Breast epithelium (tissue), 4 donors: ENCODE measurements around the gene POLR2L. TPM values are rescaled to one million over a fixed set of nuclear protein-coding genes. Genes with fewer than 3 reads are reported as not detected.

Experiments used
- DNase-seq, 2 donors: peaks; one replicate each; pipeline ENCODE4 v3.0.0-alpha.2; 2019; ENCODE audit warnings: low spot score in 2 of 2
- H3K27ac ChIP-seq, 2 donors: fragments of 200-600 bp; sonication (generic) in 1 of 2; one replicate each; pipeline ENCODE4 v1.5.1; 2016 to 2019; ENCODE audit warnings: mild to moderate bottlenecking in 1 of 2
- H3K27me3 ChIP-seq, 2 donors: fragments of 200-600 bp; sonication (generic) in 1 of 2; one replicate each; pipeline versions ENCODE4 v1.5.1 to v1.6.0; 2017 to 2019; ENCODE audit warnings: control low read depth in 1 of 2, mild to moderate bottlenecking in 1 of 2
- H3K36me3 ChIP-seq: fragments of 200-600 bp; one replicate; pipeline ENCODE4 v1.5.1; 2019
- H3K4me1 ChIP-seq, 2 donors: fragments of 200-600 bp; sonication (generic); one replicate each; pipeline ENCODE4 v1.5.1; 2016 to 2019; ENCODE audit warnings: control low read depth in 1 of 2
- H3K4me3 ChIP-seq, 3 donors: fragments of 200-600 bp; sonication (generic); 1 replicate in 2 of 3; 2 replicates in 1 of 3; pipeline ENCODE4 v1.5.1; 2016 to 2019; ENCODE audit warnings: mild to moderate bottlenecking in 3 of 3, moderate library complexity in 2 of 3
- H3K9me3 ChIP-seq, 2 donors: fragments of 200-600 bp; sonication (generic) in 1 of 2; one replicate each; pipeline ENCODE4 v1.5.1; 2016 to 2019; ENCODE audit warnings: control low read depth in 1 of 2
- POLR2A ChIP-seq: fragments of 450-650 bp; IDR thresholded peaks from one replicate; pipeline ENCODE4 v1.6.1; 2016; ENCODE audit warnings: antibody characterized with exemption, mild to moderate bottlenecking, moderate library complexity
- POLR2AphosphoS5 ChIP-seq, 3 donors: sonication (generic); formaldehyde crosslinking; IDR thresholded peaks; one replicate each; pipeline ENCODE4 v1.6.1; 2017; ENCODE audit warnings: antibody characterized with exemption in 3 of 3
- intact Hi-C: fragments of 100-400 bp; cut with DNase I; formaldehyde crosslinking; loops from one replicate; pipeline ENCODE4 v1.15.1; 2023; ENCODE audit warnings: low total_unique reads
- total RNA-seq, 3 donors: library from RNA; depleted of rRNA; stranded (reverse); fragments of >200 nt; gene quantifications; one replicate each; pipeline ENCODE4 v1.1.0, GENCODE V29; 2016
- TF ChIP-seq, protein P1 (sequence below), 3 donors: fragments of 450-650 bp; IDR thresholded peaks; one replicate each; pipeline ENCODE4 v1.5.1; 2016 to 2017; ENCODE audit warnings: antibody characterized with exemption in 3 of 3, mild to moderate bottlenecking in 3 of 3, moderate library complexity in 3 of 3

POLR2L gene
- total RNA-seq, 3 donors from 2014 or later: 51.8 to 126 (median 96.7) TPM

GRCh38 chr11:888310-889212 lies 46.2 kb upstream of the POLR2L start:
- H3K4me1 ChIP-seq: no peaks in the 10 kb centered on the region
- H3K4me3 ChIP-seq: no peak overlapping the region
- no peak for DNase-seq
- no peak overlapping the region for H3K27ac ChIP-seq
- TF ChIP-seq, protein P1, sequence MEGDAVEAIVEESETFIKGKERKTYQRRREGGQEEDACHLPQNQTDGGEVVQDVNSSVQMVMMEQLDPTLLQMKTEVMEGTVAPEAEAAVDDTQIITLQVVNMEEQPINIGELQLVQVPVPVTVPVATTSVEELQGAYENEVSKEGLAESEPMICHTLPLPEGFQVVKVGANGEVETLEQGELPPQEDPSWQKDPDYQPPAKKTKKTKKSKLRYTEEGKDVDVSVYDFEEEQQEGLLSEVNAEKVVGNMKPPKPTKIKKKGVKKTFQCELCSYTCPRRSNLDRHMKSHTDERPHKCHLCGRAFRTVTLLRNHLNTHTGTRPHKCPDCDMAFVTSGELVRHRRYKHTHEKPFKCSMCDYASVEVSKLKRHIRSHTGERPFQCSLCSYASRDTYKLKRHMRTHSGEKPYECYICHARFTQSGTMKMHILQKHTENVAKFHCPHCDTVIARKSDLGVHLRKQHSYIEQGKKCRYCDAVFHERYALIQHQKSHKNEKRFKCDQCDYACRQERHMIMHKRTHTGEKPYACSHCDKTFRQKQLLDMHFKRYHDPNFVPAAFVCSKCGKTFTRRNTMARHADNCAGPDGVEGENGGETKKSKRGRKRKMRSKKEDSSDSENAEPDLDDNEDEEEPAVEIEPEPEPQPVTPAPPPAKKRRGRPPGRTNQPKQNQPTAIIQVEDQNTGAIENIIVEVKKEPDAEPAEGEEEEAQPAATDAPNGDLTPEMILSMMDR (IDR thresholded peaks at IDR 0.05): no peak
- TF ChIP-seq POLR2A (no peak), POLR2AphosphoS5 (IDR thresholded peaks at IDR 0.05) (no peak)
- H3K9me3 ChIP-seq: no peaks in the 10 kb centered on the region
- intact Hi-C loops: no loop called here
- no peaks in the 10 kb centered on the region for H3K36me3 ChIP-seq
- no peaks in the 10 kb centered on the region for H3K27me3 ChIP-seq

DNA sequence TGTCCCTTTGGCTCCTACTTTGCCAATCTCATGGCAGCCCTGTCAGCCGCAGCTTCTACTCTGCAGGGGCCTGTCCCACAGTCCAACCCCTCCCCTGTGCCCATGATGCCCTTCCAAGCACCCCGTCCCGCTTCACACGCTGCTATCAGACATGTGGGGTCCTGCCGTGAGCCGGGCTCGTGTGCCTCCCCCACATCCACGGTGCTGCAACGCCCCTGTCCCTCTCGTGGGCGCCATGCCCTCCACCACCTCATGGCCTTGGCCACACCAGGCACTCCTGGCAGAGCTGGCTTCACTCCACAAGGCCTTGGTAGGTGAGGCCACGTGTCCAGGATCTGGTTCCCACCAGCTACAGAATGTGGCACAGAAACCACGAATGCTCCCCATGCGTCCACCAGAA lies 45.3 kb upstream of the POLR2L start:
- H3K4me1 ChIP-seq: no peaks in the 10 kb centered on the region
- intact Hi-C loops: no loop called here
- H3K9me3 ChIP-seq: no peaks in the 10 kb centered on the region
- H3K27me3 ChIP-seq: no peaks in the 10 kb centered on the region
- H3K36me3 ChIP-seq: no peaks in the 10 kb centered on the region
- DNase-seq: no peak
- no peak overlapping the region for H3K27ac ChIP-seq
- TF ChIP-seq POLR2A (no peak), POLR2AphosphoS5 (IDR thresholded peaks at IDR 0.05) (no peak)
- TF ChIP-seq, protein P1 (IDR thresholded peaks at IDR 0.05): no peak
- H3K4me3 ChIP-seq: no peak overlapping the region

GRCh38 chr11:886568-886967 lies 44.2 kb upstream of the POLR2L start:
- no peak for TF ChIP-seq POLR2AphosphoS5 (IDR thresholded peaks at IDR 0.05)
- TF ChIP-seq, protein P1 (IDR thresholded peaks at IDR 0.05): no peak
- intact Hi-C loops: no loop called here
- Histone ChIP-seq H3K4me1 (no peaks in the 10 kb centered on the region), H3K9me3 (no peaks in the 10 kb centered on the region), H3K27me3 (no peaks in the 10 kb centered on the region), H3K36me3 (no peaks in the 10 kb centered on the region), H3K4me3 (no peak overlapping the region), H3K27ac (no peak overlapping the region)
- no peak for DNase-seq

DNA sequence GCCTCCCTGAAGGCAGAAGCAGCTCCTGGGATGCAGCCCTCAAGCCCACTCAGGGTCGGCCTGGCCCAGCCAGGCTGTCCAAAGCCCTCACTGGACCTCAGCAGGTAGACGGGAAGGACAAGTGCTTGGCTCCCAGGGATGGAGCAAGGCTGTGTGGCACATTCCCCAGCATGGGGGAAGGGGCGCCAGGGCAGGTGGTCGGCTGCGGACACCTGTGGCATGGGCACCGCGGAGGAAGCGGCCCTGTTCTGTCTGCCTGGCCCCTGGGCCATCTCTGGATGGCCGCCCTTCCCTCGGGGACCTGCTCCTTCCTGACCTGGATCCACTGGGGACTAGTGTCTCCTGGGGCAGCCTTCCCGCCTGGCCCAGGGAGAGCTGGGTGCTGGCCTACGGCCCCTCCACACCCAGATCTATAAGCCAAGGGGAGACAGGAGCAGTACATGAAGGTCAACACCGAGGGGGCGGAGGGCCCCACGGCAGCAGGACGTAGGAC lies 42.3 kb upstream of the POLR2L start:
- no peak overlapping the region for H3K27ac ChIP-seq
- TF ChIP-seq POLR2AphosphoS5 (IDR thresholded peaks at IDR 0.05): no peak
- TF ChIP-seq, protein P1 (IDR thresholded peaks at IDR 0.05): no peak
- no peak for TF ChIP-seq POLR2A
- H3K27me3 ChIP-seq: no peaks in the 10 kb centered on the region
- no peaks in the 10 kb centered on the region for H3K9me3 ChIP-seq
- H3K4me1 ChIP-seq: no peaks in the 10 kb centered on the region
- no peak overlapping the region for H3K4me3 ChIP-seq
- DNase-seq: no peak
- H3K36me3 ChIP-seq: no peaks in the 10 kb centered on the region
- intact Hi-C loops: no loop called here

DNA sequence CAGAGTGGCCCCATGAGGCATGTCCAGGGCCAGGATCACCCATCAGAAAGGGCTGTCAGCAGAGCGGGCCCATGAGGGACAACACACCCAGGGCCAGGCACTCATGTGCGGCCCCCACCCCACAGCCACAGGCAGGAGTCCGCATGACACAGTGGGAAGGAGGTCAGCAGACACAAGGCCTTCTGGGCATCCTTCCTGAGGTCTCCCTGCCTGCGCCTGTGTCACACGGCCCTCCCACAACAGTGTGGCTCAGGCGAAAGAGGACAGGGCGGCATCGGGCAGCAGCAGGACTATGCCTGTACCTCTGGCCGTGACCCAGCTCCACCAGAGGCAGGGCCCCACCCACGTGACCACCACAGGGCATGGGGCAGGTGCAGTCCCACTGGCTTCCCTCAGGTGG lies 41.2 kb upstream of the POLR2L start:
- intact Hi-C loops: no loop called here

More for the DNA sequence above, 41.2 kb upstream of the POLR2L start:
- no peak overlapping the region for H3K27ac ChIP-seq
- H3K27me3 ChIP-seq: no peaks in the 10 kb centered on the region
- no peak for TF ChIP-seq POLR2A
- TF ChIP-seq, protein P1 (IDR thresholded peaks at IDR 0.05): no peak
- TF ChIP-seq POLR2AphosphoS5 (IDR thresholded peaks at IDR 0.05): no peak
- no peaks in the 10 kb centered on the region for H3K4me1 ChIP-seq
- H3K4me3 ChIP-seq: no peak overlapping the region
- H3K9me3 ChIP-seq: no peaks in the 10 kb centered on the region
- no peak for DNase-seq
- no peaks in the 10 kb centered on the region for H3K36me3 ChIP-seq
